ENCODE measurements around the gene P2RY11. TPM values are rescaled to one million over a fixed set of nuclear protein-coding genes. Genes with fewer than 3 reads are reported as not detected.

Gene P2RY11
- total RNA-seq, 1 experiment from 2014 or later, result 60.6 TPM

- TF ChIP-seq CTCF (conservative IDR thresholded peaks at IDR 0.05), result no peak
- Histone ChIP-seq H2BK15ac (ENCODE audit: low read depth, low read length) (no peak overlapping the region), H3K4ac (ENCODE audit: low read depth, low read length) (no peak overlapping the region), H2AFZ (ENCODE audit: low read length) (no peak overlapping the region), H3K79me1 (ENCODE audit: insufficient read depth, low read depth, low read length, poor library complexity, severe bottlenecking) (no peaks in the 10 kb centered on the region), H3K14ac (ENCODE audit: insufficient read depth, low read length) (no peak overlapping the region), H4K8ac (replicated peaks; ENCODE audit: insufficient read length, low read depth, low read length) (no peak overlapping the region), H3K23ac (ENCODE audit: insufficient read length, low read depth, low read length) (no peak overlapping the region), H2BK120ac (ENCODE audit: low read depth, low read length, poor library complexity, severe bottlenecking) (no peak overlapping the region), H4K91ac (ENCODE audit: insufficient read length, low read depth, low read length) (no peak overlapping the region), H4K20me1 (ENCODE audit: control insufficient read depth, insufficient read depth, insufficient read length) (no peaks in the 10 kb centered on the region), H3K79me2 (ENCODE audit: insufficient read depth, low read length) (0 out of 2 replicates have a peak, but pooled peaks cover 2% of the 10 kb centered on the region), H3K4me1 (ENCODE audit: insufficient read depth, low read length) (no peaks in the 10 kb centered on the region), H3K4me2 (ENCODE audit: insufficient read depth, insufficient read length, low read length) (no peak overlapping the region), H4K5ac (ENCODE audit: insufficient read length, low read depth, low read length) (no peak overlapping the region), H2BK12ac (ENCODE audit: insufficient read length, low read depth, low read length) (no peak overlapping the region), H3K18ac (ENCODE audit: insufficient read length, low read depth, low read length) (no peak overlapping the region), H3K27me3 (ENCODE audit: insufficient read depth, low read length) (no peaks in the 10 kb centered on the region), H3K23me2 (ENCODE audit: insufficient read length, low read depth, low read length, poor library complexity, severe bottlenecking) (no peaks in the 10 kb centered on the region), H3K56ac (ENCODE audit: insufficient read length, low read depth, low read length) (no peak overlapping the region), H2AK5ac (ENCODE audit: insufficient read length, low read length) (no peak overlapping the region), H3T11ph (ENCODE audit: low read length) (no peak overlapping the region), H2BK20ac (ENCODE audit: low read depth, low read length, poor library complexity, severe bottlenecking) (no peak overlapping the region), H3K27ac (ENCODE audit: insufficient read length, low read depth, low read length) (no peak overlapping the region), H2BK5ac (ENCODE audit: insufficient read length, low read length) (no peak overlapping the region), H3K9me3 (ENCODE audit: control insufficient read depth, low read depth, low read length) (no peaks in the 10 kb centered on the region), H3K9ac (ENCODE audit: extremely low read depth, insufficient read length, low read length) (no peak overlapping the region)
- H3K4me1 Mint-ChIP-seq, result no peaks in the 10 kb centered on the region
- H3K4me3 Mint-ChIP-seq, result no peak overlapping the region
- H3K9me3 Mint-ChIP-seq, result no peaks in the 10 kb centered on the region
- H3K36me3 Mint-ChIP-seq (ENCODE audit: insufficient read depth in 1 of 3, low read depth in 3 of 3), result peaks cover 36 to 97% (median 70%) of the 10 kb centered on the region in 3 experiments; a peak in 6 of 7 replicates
- no peak overlapping the region for H3K27ac Mint-ChIP-seq
- no peak for DNase-seq
- WGBS (ENCODE audit: extremely low coverage, insufficient read length, low lambda C conversion rate), result no CpG with 5 or more reads among the region's 38 CpGs
- H3K27me3 Mint-ChIP-seq (ENCODE audit: low read depth), result no peaks in the 10 kb centered on the region; the same call in 1 of the 2 replicates
Measured at GRCh38 chr19:10137751-10138682, 26.5 kb downstream of the P2RY11 start.
